GM12801 (cell line): Measurements from ENCODE around the gene C5orf22.

Experiments used
- CTCF ChIP-seq: IDR thresholded peaks from one replicate; pipeline ENCODE4 v1.5.1; 2011; ENCODE audit warnings: control low read depth; ENCODE audit not compliant: insufficient read length; ENCODE audit errors: extremely low read depth

The C5orf22 gene

GRCh38 chr5:31531888-31532547 lies at the start of gene C5orf22, which contains the start of gene DROSHA:
TSS of gene C5orf22 (plus strand) at chr5:31532301. CDS start at chr5:31532393, 92 bp downstream.
TSS of gene DROSHA (minus strand) at chr5:31532093. CDS start at chr5:31529059, 3,034 bp downstream.
- TF ChIP-seq CTCF: no peak

- TF ChIP-seq CTCF: no peak
Observed at GRCh38 chr5:31485376-31486207, 46.5 kb upstream of the C5orf22 start.

- TF ChIP-seq CTCF: no peak
Observed at GRCh38 chr5:31486441-31486840, 45.7 kb upstream of the C5orf22 start.

DNA sequence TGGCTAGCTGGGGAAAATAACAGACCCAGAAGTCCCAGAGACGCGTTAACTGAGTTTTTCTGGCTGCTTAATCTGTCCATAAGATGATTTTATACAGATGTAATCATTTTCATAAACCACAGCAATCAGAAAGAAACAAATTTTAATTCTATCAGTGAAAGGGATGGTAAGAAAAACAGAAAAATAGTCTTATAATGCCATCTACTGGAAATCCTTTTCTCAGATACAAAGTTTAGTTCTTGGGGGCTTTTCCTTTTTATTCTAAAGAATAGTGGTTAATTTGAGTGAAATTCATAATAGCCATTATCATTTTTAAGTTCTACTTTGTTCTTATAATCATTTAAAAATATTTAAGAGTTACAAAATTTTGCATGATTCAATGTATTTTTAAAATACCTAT lies 44.6 kb upstream of the C5orf22 start:
- TF ChIP-seq CTCF: no peak

DNA sequence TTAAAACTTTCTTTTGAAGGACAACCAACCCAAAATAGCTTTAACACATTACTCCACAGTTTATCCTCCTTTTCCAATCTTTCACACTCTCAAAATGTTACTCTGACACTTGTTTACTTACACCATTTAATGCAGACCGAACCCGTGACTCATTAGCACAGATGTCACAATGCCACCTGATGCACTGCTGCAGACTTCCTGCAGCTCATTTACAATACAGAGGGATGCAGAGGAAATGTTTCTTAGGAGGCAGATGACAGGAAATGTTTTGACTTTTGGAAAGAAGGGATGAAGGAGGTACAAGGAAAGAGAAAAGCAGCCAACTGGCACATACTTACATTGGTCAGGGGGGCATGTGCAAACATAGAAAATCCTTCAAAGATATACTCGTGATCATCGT lies 39.2 kb upstream of the C5orf22 start:
- TF ChIP-seq CTCF: no peak

- TF ChIP-seq CTCF: no peak
Observed at GRCh38 chr5:31495336-31495735, 36.8 kb upstream of the C5orf22 start.

DNA sequence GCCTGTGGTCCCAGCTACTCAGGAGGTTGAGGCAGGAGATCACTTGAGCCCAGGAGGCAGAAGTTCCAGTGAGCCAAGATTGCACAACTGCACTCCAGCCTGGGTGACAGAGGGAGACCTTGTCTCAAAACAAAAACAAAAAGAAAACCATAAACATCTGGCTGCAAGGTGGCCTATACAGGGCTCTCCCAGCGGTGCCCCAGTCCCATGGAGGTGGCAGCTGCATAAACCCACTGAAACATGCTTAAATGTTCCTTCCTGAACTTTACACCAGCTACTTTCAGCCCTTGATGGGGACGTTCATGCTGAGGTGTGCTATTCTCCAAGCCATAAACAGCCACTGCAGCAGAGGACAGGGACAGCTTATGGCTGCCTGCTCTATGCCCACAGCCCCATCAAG lies 35.8 kb upstream of the C5orf22 start:
- no peak for TF ChIP-seq CTCF
